Pancreas (tissue), 10 donors: ENCODE data around the gene ZNF385C. TPM values are rescaled to one million over a fixed set of nuclear protein-coding genes. Genes with fewer than 3 reads are reported as not detected.
A peak's percentile ranks its signal among the peaks of the same experiment; 100 is the strongest.
"Not testable (repeated sequence)": the region's sequence is repeated elsewhere in the genome, so short reads cannot be mapped to it uniquely, and the experiment has no call there.

ENCODE experiments used
- ATAC-seq, 4 donors: fragments of 200-7000 bp; cut with Tn5 transposase; one replicate each; pipeline versions ENCODE4 v1.8.0 to v1.9.1; 2020; ENCODE audit warnings: mild to moderate bottlenecking in 4 of 4, moderate library complexity in 4 of 4
- DNase-seq, 6 donors: peaks; one replicate each; pipeline ENCODE4 v3.0.0-alpha.2; 2020
- FAIRE-seq: peaks from 2 replicates; lab custom pipeline; 2012; peaks lifted over from hg19 to GRCh38; lab: Jason Lieb, UNC
- H3K27ac ChIP-seq, 4 donors: fragments of 200-600 bp; sonication (generic); 1 replicate in 3 of 4; 2 replicates in 1 of 4; pipeline versions ENCODE4 v1.5.0 to v1.8.0; 2020
- H3K27me3 ChIP-seq, 4 donors: fragments of 200-600 bp; one replicate each; pipeline ENCODE4 v1.8.0; 2021
- H3K36me3 ChIP-seq, 3 donors: fragments of 200-600 bp; sonication (generic) in 1 of 3; one replicate each; pipeline versions ENCODE4 v1.5.0 to v1.8.0; 2020 to 2021
- H3K4me1 ChIP-seq, 3 donors: fragments of 200-600 bp; one replicate each; pipeline ENCODE4 v1.8.0; 2021
- H3K4me3 ChIP-seq, 4 donors: fragments of 200-600 bp; sonication (generic) in 2 of 4; one replicate each; pipeline versions ENCODE4 v1.5.0 to v1.8.0; 2020 to 2021
- H3K9me3 ChIP-seq, 4 donors: fragments of 200-600 bp; one replicate each; pipeline ENCODE4 v1.8.0; 2021
- CTCF ChIP-seq, 4 donors: fragments of 200-600 bp; sonication (generic) in 3 of 4; IDR thresholded peaks; one replicate each; pipeline versions ENCODE4 v1.5.0 to v1.8.0; 2021; ENCODE audit warnings: antibody characterized with exemption in 4 of 4
- WGBS, 2 donors: extraction: QIAGEN DNeasy Blood & Tissue Kit; methylation state at CpG; one replicate each; pipeline ENCODE4 v1.1.7; 2013; 5-methylcytosine and 5-hydroxymethylcytosine counted together
- intact Hi-C, 3 donors: fragments of 100-400 bp; cut with DNase I; formaldehyde crosslinking; loops; one replicate each; pipeline versions ENCODE4 v1.11.1 to v1.14.2; 2022
- polyA plus RNA-seq, 2 donors: library from polyadenylated mRNA; stranded (reverse); fragments of 200-250 nt; gene quantifications; one replicate each; pipeline ENCODE4 v1.2.3, GENCODE V29; 2013
- total RNA-seq, 6 donors: library from RNA; stranded (reverse); fragmentation: NEBNext Ultra II Directional in 4 of 6; extraction: Animal tissue kit (Norgen Biotek cat#: 25700) in 4 of 6; gene quantifications; one replicate each; pipeline versions ENCODE4 v1.2.1 to v1.2.4, GENCODE V29; 2021 to 2023
- donor health status: healthy with polysubstance abuse.
- donor health status: DM: no; HTN: no; CAD: no; lungs with moderate emphysema.
- donor health status: DM: no; HTN: no; CAD: no.
- donor health status: control.
- donor health status: control.
- donor health status: Bipolar disorder and iron deficiency.
- donor health status: DM: yes; HTN: yes; CAD: no.
- donor health status: DM: no; HTN: no; CAD: no.
- donor health status: DM: no; HTN: no; CAD: no.
- donor health status: DM: yes; HTN: yes; CAD: no.

The ZNF385C gene
- total RNA-seq: 1 to 10 TPM in 5 of 6 donors, under 1 TPM in 1; 0.67 to 2.1 (median 1.4) TPM
- polyA plus RNA-seq: 1 to 10 TPM; 1.8 to 2.6 TPM

DNA sequence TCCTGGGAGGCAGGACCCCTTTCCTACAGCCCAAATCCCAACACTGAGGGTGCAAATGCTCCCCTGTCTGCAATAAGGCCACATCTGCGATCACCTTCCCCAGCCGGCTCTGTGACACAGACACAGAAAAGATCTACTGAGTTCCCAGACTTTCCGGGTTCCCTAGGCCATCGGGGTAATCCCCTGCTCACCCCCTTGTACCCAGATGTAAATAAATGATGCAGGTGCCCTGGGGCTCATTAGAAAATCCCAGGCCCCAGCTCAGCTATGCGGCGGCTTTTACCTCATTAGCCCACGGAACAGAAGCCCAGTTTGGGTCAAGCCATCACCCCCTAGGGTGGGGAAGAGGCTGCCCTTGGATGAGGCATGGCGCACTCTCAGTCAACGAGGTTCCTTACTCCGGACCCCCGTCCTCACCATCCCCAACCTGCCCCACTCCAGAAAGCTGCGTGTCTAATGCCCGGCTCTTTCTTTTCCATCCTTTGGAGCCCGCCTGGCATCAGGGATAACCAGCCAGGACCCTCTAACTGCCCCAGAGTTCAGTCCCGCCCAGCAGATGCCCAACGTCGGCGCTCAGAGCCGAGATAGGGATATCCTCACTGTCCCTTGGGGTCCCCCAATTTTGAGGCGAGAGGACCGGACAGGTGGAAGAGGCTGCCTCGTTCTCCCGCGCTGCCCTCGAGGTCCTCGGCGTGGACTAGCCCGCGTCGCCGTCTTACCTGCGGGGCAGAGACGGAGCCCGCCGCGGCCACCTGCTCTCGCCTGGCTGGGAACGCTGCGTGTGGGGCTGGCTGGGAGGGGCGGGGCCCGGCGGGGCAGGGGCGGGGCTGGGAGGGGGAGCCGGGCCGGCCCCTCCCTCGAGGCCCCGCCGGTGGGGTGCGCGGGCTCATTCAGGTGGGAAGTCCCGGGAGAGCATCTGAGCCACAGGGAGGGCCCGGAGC lies at the start of gene ZNF385C:
ZNF385C (minus strand) TSS at position 783 of the 941 bp plus-strand sequence. CDS start 35,417 bp downstream, outside the sequence.
- ATAC-seq: peak; percentile 49 to 82 (median 62)
- Histone ChIP-seq H3K27me3 (no peaks in the 10 kb centered on the region), H3K4me3 (peak within 1 kb of the TSS in 1 of 4 donors; percentile 17), H3K36me3 (no peaks in the 10 kb centered on the region), H3K4me1 (peaks cover 0 to 4% (median 0%) of the 10 kb centered on the region in 3 donors), H3K9me3 (no peaks in the 10 kb centered on the region), H3K27ac (no peak within 1 kb of the TSS)
- peak in 2 of 6 donors; percentile 54 to 80 for DNase-seq
- WGBS, 2 donors: 16 to 17% methylated on average over 48 to 52 of the region's 52 CpGs
- intact Hi-C loops: no loop called here
- no peak for TF ChIP-seq CTCF (IDR thresholded peaks at IDR 0.05)
- FAIRE-seq: no peak

- Histone ChIP-seq H3K27ac (no peak overlapping the region), H3K27me3 (no peaks in the 10 kb centered on the region), H3K4me3 (no peak overlapping the region), H3K4me1 (peaks cover 0 to 8% (median 0%) of the 10 kb centered on the region in 3 donors), H3K36me3 (peaks cover 0 to 2% (median 0%) of the 10 kb centered on the region in 3 donors), H3K9me3 (no peaks in the 10 kb centered on the region)
- no peak for FAIRE-seq
- TF ChIP-seq CTCF (IDR thresholded peaks at IDR 0.05): no peak
- intact Hi-C loops: no loop called here
- 84 to 88% methylated on average over 13 of the region's 13 CpGs for WGBS, 2 donors
- no peak for DNase-seq
- no peak for ATAC-seq
These were observed 48.8 kb upstream of the ZNF385C start for GRCh38 chr17:42146911-42147607.

GRCh38 chr17:42143138-42143537 lies 44.9 kb upstream of the ZNF385C start:
- Histone ChIP-seq H3K27ac (peak overlapping the region in 2 of 4 donors; percentile 9 to 22), H3K4me1 (peaks cover 8 to 20% (median 11%) of the 10 kb centered on the region in 3 donors)
- WGBS, 2 donors: 35 to 40% methylated on average over 4 of the region's 4 CpGs
- FAIRE-seq, H3K27me3 ChIP-seq, H3K36me3 ChIP-seq, H3K4me3 ChIP-seq, intact Hi-C loops, H3K9me3 ChIP-seq: not testable (repeated sequence)
- peak in 2 of 6 donors; percentile 66 to 70 for DNase-seq
- peak; percentile 74 to 87 (median 79) for ATAC-seq

- Histone ChIP-seq H3K36me3 (no peaks in the 10 kb centered on the region), H3K4me1 (peaks cover 14 to 27% (median 15%) of the 10 kb centered on the region in 3 donors), H3K27me3 (no peaks in the 10 kb centered on the region), H3K4me3 (no peak overlapping the region), H3K27ac (peak overlapping the region in 1 of 4 donors; percentile 22), H3K9me3 (no peaks in the 10 kb centered on the region)
- WGBS, 2 donors: 77 to 80% methylated on average over 7 of the region's 7 CpGs
- ATAC-seq (peak in 1 of 4 donors; percentile 18), FAIRE-seq (no peak), DNase-seq (no peak)
- no peak for TF ChIP-seq CTCF (IDR thresholded peaks at IDR 0.05)
- intact Hi-C loops: no loop called here
These were observed 44.2 kb upstream of the ZNF385C start for GRCh38 chr17:42142371-42142896.

DNA sequence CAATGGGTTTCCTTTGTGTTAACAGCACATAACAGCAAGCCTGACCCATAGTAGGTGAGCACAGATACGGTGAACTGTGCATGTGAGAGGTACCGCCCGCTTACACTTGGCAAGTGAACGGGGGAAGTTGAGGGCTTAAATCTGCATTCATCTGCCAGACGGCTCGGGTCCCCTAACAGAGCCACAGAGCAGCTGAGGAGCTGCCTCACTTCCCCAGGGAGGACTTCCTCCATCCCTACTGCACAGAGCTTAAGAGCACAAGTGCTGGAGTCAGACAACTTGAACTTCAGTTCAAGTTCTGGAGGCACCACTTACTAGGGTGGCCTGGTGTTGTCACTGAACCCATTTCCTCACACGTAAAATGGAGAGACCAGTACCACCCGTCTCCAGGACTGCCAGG lies 43.1 kb upstream of the ZNF385C start:
- peaks cover 20 to 29% (median 24%) of the 10 kb centered on the region in 3 donors for H3K4me1 ChIP-seq
- intact Hi-C loops: no loop called here
- no peaks in the 10 kb centered on the region for H3K27me3 ChIP-seq
- peak in 1 of 4 donors; percentile 34 for ATAC-seq
- TF ChIP-seq CTCF (IDR thresholded peaks at IDR 0.05): no peak
- no peaks in the 10 kb centered on the region for H3K36me3 ChIP-seq
- FAIRE-seq: no peak
- no peak for DNase-seq
- H3K4me3 ChIP-seq: no peak overlapping the region
- no peak overlapping the region for H3K27ac ChIP-seq
- WGBS, 2 donors: 84 to 88% methylated on average over 8 of the region's 8 CpGs
- H3K9me3 ChIP-seq: no peaks in the 10 kb centered on the region

DNA sequence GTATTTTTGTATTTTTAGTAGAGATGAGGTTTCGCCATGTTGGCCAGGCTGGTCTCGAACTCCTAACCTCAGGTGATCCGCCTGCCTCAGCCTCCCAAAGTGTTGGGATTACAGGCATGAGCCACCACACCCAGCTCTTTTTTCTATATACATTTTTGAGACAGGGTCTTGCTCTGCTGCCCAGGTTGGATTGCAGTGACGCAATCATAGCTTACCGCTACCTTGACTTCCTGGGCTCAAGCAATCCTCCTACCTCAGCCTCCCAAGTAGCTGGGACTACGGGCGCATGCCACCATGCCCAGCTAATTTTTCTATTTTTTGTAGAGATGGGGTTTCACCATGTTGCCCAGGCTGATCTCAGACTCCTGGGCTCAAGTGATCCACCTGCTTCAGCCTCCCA lies 42.4 kb upstream of the ZNF385C start:
- H3K9me3 ChIP-seq, FAIRE-seq, DNase-seq, H3K4me3 ChIP-seq, intact Hi-C loops, H3K27me3 ChIP-seq, H3K36me3 ChIP-seq, ATAC-seq, H3K27ac ChIP-seq: not testable (repeated sequence)
- peaks cover 20 to 30% (median 29%) of the 10 kb centered on the region in 3 donors for H3K4me1 ChIP-seq
- 98% methylated on average over 7 of the region's 7 CpGs for WGBS, 2 donors
